ENCODE data around the gene PUM1. TPM values are rescaled to one million over a fixed set of nuclear protein-coding genes. Genes with fewer than 3 reads are reported as not detected.
A peak's percentile ranks its signal among the peaks of the same experiment; 100 is the strongest.
"Not testable (repeated sequence)": the region's sequence is repeated elsewhere in the genome, so short reads cannot be mapped to it uniquely, and the experiment has no call there.

Gene PUM1, protein sequence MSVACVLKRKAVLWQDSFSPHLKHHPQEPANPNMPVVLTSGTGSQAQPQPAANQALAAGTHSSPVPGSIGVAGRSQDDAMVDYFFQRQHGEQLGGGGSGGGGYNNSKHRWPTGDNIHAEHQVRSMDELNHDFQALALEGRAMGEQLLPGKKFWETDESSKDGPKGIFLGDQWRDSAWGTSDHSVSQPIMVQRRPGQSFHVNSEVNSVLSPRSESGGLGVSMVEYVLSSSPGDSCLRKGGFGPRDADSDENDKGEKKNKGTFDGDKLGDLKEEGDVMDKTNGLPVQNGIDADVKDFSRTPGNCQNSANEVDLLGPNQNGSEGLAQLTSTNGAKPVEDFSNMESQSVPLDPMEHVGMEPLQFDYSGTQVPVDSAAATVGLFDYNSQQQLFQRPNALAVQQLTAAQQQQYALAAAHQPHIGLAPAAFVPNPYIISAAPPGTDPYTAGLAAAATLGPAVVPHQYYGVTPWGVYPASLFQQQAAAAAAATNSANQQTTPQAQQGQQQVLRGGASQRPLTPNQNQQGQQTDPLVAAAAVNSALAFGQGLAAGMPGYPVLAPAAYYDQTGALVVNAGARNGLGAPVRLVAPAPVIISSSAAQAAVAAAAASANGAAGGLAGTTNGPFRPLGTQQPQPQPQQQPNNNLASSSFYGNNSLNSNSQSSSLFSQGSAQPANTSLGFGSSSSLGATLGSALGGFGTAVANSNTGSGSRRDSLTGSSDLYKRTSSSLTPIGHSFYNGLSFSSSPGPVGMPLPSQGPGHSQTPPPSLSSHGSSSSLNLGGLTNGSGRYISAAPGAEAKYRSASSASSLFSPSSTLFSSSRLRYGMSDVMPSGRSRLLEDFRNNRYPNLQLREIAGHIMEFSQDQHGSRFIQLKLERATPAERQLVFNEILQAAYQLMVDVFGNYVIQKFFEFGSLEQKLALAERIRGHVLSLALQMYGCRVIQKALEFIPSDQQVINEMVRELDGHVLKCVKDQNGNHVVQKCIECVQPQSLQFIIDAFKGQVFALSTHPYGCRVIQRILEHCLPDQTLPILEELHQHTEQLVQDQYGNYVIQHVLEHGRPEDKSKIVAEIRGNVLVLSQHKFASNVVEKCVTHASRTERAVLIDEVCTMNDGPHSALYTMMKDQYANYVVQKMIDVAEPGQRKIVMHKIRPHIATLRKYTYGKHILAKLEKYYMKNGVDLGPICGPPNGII
- polyA plus RNA-seq (2012; ENCODE audit: insufficient read depth, insufficient read length) = 55.6 TPM

- DNase-seq (ENCODE audit: low read depth, low spot score) = peak; percentile 97
- H3K4me3 ChIP-seq (ENCODE audit: low read length) = peak within 1 kb of the TSS; percentile 97
These were observed at the start of gene PUM1 for GRCh38 chr1:31065310-31066217. Gene PUM1, minus strand, starts transcription at chr1:31065717. Its CDS starts 6,151 bp downstream, at chr1:31059566.

- no peak for DNase-seq (ENCODE audit: low read depth, low spot score)
- H3K4me3 ChIP-seq (ENCODE audit: low read length) = no peak overlapping the region
These were observed 46.9 kb upstream of the PUM1 start for GRCh38 chr1:31112266-31112935.

DNA sequence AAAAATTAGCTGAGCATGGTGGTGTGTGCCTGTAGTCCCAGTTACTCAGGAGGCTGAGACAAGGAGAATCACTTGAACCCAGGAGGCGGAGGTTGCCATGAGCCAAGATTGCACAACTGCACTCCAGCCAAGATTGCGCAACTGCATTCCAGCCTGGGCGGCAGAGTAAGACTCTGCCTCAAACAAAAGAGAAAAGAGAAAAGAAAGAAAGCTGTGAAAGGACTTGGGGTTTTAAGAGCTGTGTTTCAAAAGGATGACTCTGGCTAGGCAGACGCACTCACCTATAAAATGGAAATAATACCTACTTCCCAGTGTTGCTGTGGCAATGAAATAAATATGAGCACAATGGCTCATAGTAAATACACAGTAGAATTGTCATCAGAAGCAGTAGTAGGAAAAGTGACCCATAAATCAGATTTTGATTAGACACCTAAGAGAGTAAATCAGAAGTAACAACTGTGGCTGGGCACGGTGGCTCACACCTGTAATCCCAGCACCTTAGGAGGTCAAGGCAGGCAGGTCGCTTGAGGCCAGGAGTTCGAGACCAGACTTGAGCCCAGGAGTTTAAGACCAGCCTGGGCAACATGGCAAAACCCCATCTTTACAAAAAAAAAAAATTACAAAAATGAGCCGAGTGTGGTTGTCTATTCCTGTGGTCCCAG, 45.9 kb upstream of the PUM1 start:
- no peak overlapping the region for H3K4me3 ChIP-seq (ENCODE audit: low read length)
- DNase-seq (ENCODE audit: low read depth, low spot score) = no peak

DNA sequence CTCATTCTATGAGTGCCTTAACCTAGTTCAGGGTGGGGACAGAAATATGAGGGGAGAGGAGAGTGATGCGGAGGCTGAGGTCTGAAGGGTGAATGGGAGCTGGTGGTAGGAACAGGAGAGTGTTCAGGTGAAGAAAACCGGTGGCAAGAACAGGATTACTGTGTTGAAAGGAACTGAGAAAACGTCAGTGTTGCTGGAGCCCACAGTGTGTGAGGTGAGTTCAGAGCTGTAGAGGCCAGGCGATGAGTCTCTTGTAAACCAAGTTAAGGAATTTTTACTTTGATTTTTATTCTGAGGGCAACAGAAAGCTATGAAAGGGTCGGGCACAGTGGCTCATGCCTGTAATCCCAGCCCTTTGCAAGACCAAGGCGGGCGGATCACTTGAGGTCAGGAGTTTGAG, 45.3 kb upstream of the PUM1 start:
- no peak for DNase-seq (ENCODE audit: low read depth, low spot score)

GRCh38 chr1:31108861-31109260, 43.3 kb upstream of the PUM1 start:
- H3K4me3 ChIP-seq (ENCODE audit: low read length) = no peak overlapping the region
- no peak for DNase-seq (ENCODE audit: low read depth, low spot score)

More for the DNA sequence above, 45.3 kb upstream of the PUM1 start:
- no peak overlapping the region for H3K4me3 ChIP-seq (ENCODE audit: low read length)

- no peak overlapping the region for H3K4me3 ChIP-seq (ENCODE audit: low read length)
- no peak for DNase-seq (ENCODE audit: low read depth, low spot score)
These were observed 40.1 kb upstream of the PUM1 start for GRCh38 chr1:31105646-31106045.

DNA sequence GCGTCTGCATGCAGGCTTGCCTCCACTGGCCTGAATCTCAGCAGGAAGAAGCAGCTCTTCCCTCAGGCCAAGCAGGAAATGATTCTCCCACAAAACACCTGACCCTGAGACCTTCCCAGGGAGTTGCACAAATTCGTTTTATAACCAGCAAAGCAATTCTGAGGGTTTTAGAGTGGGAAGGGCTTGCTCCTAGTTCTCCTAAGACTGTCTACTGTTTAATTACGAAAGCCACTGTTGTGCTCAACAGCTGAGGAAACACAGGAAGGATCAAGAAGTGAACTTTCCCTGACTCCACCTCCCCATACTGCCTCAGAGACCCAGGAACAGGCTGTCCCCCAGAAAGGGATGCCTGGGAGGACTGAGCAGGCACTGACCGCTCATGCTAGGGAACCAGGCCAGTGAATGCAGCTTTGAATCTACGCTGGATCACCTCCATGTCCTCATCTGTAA, 37.0 kb upstream of the PUM1 start:
- no peak for DNase-seq (ENCODE audit: low read depth, low spot score)
- H3K4me3 ChIP-seq (ENCODE audit: low read length) = no peak overlapping the region

- no peak for DNase-seq (ENCODE audit: low read depth, low spot score)
- no peak overlapping the region for H3K4me3 ChIP-seq (ENCODE audit: low read length)
These were observed 35.6 kb upstream of the PUM1 start for GRCh38 chr1:31101147-31101502.

DNA sequence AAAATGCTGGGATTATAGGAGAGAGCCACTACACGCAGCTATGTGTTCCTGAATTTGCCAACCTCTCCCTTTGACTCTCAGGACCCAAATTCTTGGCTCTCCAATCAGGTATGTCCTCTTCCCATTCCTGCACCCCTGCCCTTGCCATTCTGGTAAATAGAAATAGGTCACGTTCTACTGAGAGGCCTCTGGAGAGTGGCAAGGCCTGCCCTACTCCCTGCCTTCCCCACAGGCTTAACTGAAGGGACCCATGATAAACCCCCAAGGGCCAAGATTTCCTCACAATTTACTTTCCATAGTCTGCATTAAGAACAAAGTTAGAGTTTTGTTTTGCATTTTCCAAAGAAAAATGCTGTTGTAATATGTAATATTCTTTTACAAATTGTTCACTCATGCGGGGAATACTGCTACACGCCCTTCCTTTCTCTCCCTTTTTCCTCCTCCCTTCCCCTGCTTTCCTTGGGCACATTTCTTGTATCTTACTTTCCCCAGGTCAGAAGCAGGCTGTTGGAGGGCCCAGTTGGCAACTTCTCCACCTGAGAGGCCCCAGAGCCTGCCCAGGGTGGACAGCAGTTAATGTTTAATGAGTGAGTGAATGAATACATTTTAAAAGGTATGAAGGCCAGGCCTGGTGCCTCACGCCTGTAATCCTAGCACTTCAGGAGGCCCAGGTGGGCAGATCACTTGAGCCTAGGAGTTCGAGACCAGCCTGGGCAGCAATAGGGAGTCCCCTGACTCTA, 33.9 kb upstream of the PUM1 start:
- DNase-seq (ENCODE audit: low read depth, low spot score) = no peak
- no peak overlapping the region for H3K4me3 ChIP-seq (ENCODE audit: low read length)

GRCh38 chr1:31095985-31096384, 30.5 kb upstream of the PUM1 start:
- no peak for DNase-seq (ENCODE audit: low read depth, low spot score)
- H3K4me3 ChIP-seq (ENCODE audit: low read length) = no peak overlapping the region

DNA sequence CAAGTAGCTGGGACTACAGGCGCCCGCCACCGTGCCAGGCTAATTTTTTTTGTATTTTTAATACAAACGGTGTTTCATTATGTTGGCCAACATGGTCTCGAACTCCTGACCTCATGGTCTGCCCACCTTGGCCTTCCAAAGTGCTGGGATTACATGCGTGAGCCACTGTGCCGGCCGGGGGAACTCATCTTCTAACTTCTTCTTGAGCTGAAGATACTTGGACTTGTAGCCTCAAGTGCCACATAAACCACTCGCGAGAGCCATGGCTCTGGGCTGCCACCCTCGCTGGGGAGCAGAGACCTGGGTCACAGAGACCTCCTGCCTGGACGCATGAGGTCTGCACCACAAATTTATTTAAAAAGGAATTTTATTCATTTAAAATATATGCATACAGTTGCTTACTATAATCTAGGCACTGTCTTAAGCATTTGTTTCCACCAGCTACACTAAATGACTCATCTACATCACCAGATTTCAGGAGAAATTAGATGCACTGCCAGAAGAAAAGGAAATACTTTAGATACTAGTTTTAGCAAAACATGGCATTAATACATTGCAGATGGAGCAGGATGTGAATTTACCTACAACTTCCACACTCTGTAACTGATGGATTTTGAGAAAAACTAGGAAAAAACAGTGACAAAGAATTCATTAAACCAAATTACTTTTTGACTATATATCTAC, 29.9 kb upstream of the PUM1 start:
- DNase-seq (ENCODE audit: low read depth, low spot score) = no peak
- no peak overlapping the region for H3K4me3 ChIP-seq (ENCODE audit: low read length)

GRCh38 chr1:31088081-31088480, 22.6 kb upstream of the PUM1 start:
- not testable (repeated sequence) for H3K4me3 ChIP-seq (ENCODE audit: low read length); DNase-seq (ENCODE audit: low read depth, low spot score)

GRCh38 chr1:31084782-31085569, 19.5 kb upstream of the PUM1 start:
- peak; percentile 44 for DNase-seq (ENCODE audit: low read depth, low spot score)
- no peak overlapping the region for H3K4me3 ChIP-seq (ENCODE audit: low read length)

GRCh38 chr1:31082385-31082784, 16.9 kb upstream of the PUM1 start:
- DNase-seq (ENCODE audit: low read depth, low spot score) = no peak

GRCh38 chr1:31073044-31073443, 7.5 kb upstream of the PUM1 start:
- no peak overlapping the region for H3K4me3 ChIP-seq (ENCODE audit: low read length)
- no peak for DNase-seq (ENCODE audit: low read depth, low spot score)

More at GRCh38 chr1:31082385-31082784, 16.9 kb upstream of the PUM1 start:
- H3K4me3 ChIP-seq (ENCODE audit: low read length) = no peak overlapping the region
